Nephron progenitor cell (in vitro differentiated cells): ENCODE data around the gene ARHGAP26.

Experiments
- DNase-seq: peaks from one replicate; pipeline ENCODE4 v3.0.0; 2021
- H3K27ac Mint-ChIP-seq: 2 replicates; pipeline ENCODE4 v1.8.0; 2021; ENCODE audit warnings: mild to moderate bottlenecking, moderate library complexity, mixed read lengths
- H3K27me3 Mint-ChIP-seq: 2 replicates; pipeline ENCODE4 v1.8.0; 2021; ENCODE audit warnings: mild to moderate bottlenecking, low read depth, mixed read lengths; ENCODE audit not compliant: poor library complexity
- H3K36me3 Mint-ChIP-seq: 2 replicates; pipeline ENCODE4 v1.8.0; 2021; ENCODE audit warnings: low read depth, mixed read lengths
- H3K4me1 Mint-ChIP-seq: 2 replicates; pipeline ENCODE4 v1.8.0; 2021; ENCODE audit warnings: mixed read lengths
- H3K4me3 Mint-ChIP-seq: 2 replicates; pipeline ENCODE4 v1.8.0; 2021; ENCODE audit warnings: mild to moderate bottlenecking, moderate library complexity, mixed read lengths
- H3K9me3 Mint-ChIP-seq: 2 replicates; pipeline ENCODE4 v1.8.0; 2021; ENCODE audit warnings: mild to moderate bottlenecking, moderate library complexity, mixed read lengths
- TF ChIP-seq, protein P1 (sequence below): fragments of 200-600 bp; sonication (generic); IDR thresholded peaks from 2 replicates; pipeline ENCODE4 v1.5.0; 2021; ENCODE audit warnings: antibody characterized with exemption

The ARHGAP26 gene

GRCh38 chr5:143063175-143063970 is 293.2 kb downstream of the ARHGAP26 start:
- no peak for DNase-seq
- H3K4me1 Mint-ChIP-seq: peaks cover 89% of the 10 kb centered on the region
- no peaks in the 10 kb centered on the region for H3K9me3 Mint-ChIP-seq
- no peaks in the 10 kb centered on the region for H3K36me3 Mint-ChIP-seq
- no peaks in the 10 kb centered on the region for H3K27me3 Mint-ChIP-seq
- TF ChIP-seq, protein P1, sequence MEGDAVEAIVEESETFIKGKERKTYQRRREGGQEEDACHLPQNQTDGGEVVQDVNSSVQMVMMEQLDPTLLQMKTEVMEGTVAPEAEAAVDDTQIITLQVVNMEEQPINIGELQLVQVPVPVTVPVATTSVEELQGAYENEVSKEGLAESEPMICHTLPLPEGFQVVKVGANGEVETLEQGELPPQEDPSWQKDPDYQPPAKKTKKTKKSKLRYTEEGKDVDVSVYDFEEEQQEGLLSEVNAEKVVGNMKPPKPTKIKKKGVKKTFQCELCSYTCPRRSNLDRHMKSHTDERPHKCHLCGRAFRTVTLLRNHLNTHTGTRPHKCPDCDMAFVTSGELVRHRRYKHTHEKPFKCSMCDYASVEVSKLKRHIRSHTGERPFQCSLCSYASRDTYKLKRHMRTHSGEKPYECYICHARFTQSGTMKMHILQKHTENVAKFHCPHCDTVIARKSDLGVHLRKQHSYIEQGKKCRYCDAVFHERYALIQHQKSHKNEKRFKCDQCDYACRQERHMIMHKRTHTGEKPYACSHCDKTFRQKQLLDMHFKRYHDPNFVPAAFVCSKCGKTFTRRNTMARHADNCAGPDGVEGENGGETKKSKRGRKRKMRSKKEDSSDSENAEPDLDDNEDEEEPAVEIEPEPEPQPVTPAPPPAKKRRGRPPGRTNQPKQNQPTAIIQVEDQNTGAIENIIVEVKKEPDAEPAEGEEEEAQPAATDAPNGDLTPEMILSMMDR: no peak
- H3K27ac Mint-ChIP-seq: peak overlapping the region; percentile 66
- no peak overlapping the region for H3K4me3 Mint-ChIP-seq

DNA sequence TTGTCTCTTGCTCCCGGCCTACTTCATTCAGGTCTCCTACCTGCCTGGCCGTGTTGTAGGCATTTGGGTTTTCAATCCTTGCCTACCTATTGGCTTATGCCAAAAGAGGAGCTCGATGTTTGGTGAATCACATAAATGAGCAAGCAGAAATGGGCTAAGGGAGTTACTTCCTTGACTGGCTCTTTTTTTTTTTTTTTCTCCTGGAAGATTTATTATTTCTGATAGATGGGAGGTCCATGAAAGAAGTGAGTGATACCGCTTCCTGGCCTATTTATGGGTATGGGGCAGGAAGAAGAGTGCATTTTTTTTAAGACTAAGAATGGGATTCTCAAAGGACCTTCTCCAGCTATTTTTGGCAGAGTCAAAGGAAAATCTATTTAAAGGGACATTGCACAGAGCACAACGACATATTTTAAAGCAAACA is 294.1 kb downstream of the ARHGAP26 start:
- H3K27ac Mint-ChIP-seq: no peak overlapping the region
- peaks cover 6% of the 10 kb centered on the region for H3K36me3 Mint-ChIP-seq
- H3K27me3 Mint-ChIP-seq: no peaks in the 10 kb centered on the region
- H3K4me1 Mint-ChIP-seq: peaks cover 89% of the 10 kb centered on the region
- H3K9me3 Mint-ChIP-seq: no peaks in the 10 kb centered on the region
- DNase-seq: no peak
- no peak overlapping the region for H3K4me3 Mint-ChIP-seq
- TF ChIP-seq, protein P1: no peak

GRCh38 chr5:143064676-143065075 is 294.5 kb downstream of the ARHGAP26 start:
- Mint-ChIP-seq H3K27me3 (peaks cover 3% of the 10 kb centered on the region), H3K36me3 (peaks cover 6% of the 10 kb centered on the region), H3K4me1 (peaks cover 88% of the 10 kb centered on the region), H3K27ac (no peak overlapping the region), H3K9me3 (no peaks in the 10 kb centered on the region), H3K4me3 (no peak overlapping the region)
- TF ChIP-seq, protein P1: no peak
- DNase-seq: no peak

DNA sequence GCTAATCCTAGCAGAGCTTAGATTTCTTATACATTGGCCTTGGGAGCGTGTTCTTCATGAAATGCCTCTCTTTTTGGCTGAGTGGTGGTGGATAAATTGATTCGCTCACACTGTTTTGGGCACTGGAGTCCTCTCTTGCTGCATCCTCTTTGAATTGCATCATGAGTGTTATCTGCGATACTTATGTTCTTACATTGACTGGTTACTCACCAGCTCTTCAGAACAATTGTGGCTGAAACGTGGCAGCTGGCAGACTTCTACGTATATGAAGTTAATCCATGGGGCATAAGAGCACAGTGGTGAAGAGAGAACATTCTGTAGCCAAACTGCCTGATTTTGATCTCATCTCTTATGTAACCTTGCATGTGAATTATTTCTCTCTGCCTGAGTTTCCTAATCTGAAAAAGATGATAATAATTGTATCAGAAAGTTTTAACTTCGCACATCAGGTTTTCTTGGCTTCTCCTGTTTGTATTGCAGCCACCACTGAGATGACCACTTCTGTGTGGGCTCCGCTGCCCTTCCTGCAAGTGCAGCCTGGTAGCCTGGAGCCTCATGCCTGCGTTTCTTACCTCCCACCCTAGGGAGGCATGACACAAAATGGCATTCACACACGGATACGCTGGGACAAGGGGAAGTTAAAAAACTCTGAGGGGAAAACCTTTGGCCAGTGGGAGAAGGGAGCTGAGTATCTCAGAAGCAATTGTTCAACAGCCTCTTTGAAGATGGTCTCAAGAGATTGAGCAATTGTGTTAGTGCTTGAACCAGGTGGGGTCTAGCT is 295.2 kb downstream of the ARHGAP26 start:
- Mint-ChIP-seq H3K36me3 (peaks cover 10% of the 10 kb centered on the region), H3K27ac (peak overlapping the region; percentile 46), H3K4me1 (peaks cover 81% of the 10 kb centered on the region), H3K9me3 (peaks cover 4% of the 10 kb centered on the region), H3K4me3 (no peak overlapping the region), H3K27me3 (peaks cover 4% of the 10 kb centered on the region)
- TF ChIP-seq, protein P1: no peak
- DNase-seq: no peak

- Mint-ChIP-seq H3K4me3 (no peak overlapping the region), H3K36me3 (peaks cover 11% of the 10 kb centered on the region), H3K27me3 (peaks cover 4% of the 10 kb centered on the region), H3K9me3 (peaks cover 10% of the 10 kb centered on the region), H3K4me1 (peaks cover 74% of the 10 kb centered on the region), H3K27ac (no peak overlapping the region)
- no peak for DNase-seq
- TF ChIP-seq, protein P1: no peak
These were observed 295.9 kb downstream of the ARHGAP26 start for GRCh38 chr5:143065996-143066522.
